Measurements from ENCODE around the gene CCDC122.
A peak's percentile ranks its signal among the peaks of the same experiment; 100 is the strongest.

Gene CCDC122

DNA sequence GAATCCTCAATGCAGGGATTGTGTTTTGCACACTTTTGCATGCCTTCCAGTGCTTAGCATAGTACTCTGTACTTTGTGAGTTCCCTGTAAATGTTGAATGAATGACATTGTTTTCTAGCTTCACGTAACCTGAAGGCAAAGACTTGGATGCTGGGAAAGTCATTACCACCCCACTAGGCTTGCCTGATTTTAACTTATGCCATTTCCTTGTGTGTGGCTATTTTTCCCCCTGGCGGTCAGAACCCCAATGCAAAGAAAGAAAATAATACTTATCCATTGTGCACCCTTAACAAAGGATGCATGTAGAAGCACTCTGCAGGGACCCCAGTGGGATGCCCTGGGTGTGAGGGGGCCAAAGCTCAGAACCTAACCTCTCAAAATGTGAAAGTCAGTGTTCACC, 91.5 kb downstream of the CCDC122 start:
- Histone ChIP-seq H3K79me2 (ENCODE audit: insufficient read depth, low read length) (no peaks in the 10 kb centered on the region), H3K4me2 (ENCODE audit: low read length) (no peak overlapping the region), H3K36me3 (ENCODE audit: insufficient read depth, low read length) (no peaks in the 10 kb centered on the region), H2AFZ (ENCODE audit: low read length) (no peak overlapping the region), H3K9ac (ENCODE audit: low read length) (no peak overlapping the region), H3K27ac (ENCODE audit: low read depth, low read length, poor library complexity, severe bottlenecking) (no peak overlapping the region), H3K4me3 (ENCODE audit: low read depth, low read length, poor library complexity, severe bottlenecking) (no peak overlapping the region), H3K9me2 (ENCODE audit: low read depth, low read length) (no peaks in the 10 kb centered on the region), H3K27me3 (ENCODE audit: insufficient read depth, low read length) (no peaks in the 10 kb centered on the region), H3K9me3 (ENCODE audit: low read length) (no peaks in the 10 kb centered on the region), H3F3A (ENCODE audit: insufficient read depth, low read length) (no peaks in the 10 kb centered on the region), H3K4me1 (ENCODE audit: insufficient read depth, low read length, severe bottlenecking) (no peaks in the 10 kb centered on the region), H4K20me1 (ENCODE audit: insufficient read depth, low read length) (no peaks in the 10 kb centered on the region)
- TF ChIP-seq EZH2 (IDR thresholded peaks at IDR 0.05; ENCODE audit: borderline replicate concordance, low read length) (no peak), CTCF (IDR thresholded peaks at IDR 0.05; ENCODE audit: low read length) (peak; percentile 15; the same call in 1 of the 2 replicates)

DNA sequence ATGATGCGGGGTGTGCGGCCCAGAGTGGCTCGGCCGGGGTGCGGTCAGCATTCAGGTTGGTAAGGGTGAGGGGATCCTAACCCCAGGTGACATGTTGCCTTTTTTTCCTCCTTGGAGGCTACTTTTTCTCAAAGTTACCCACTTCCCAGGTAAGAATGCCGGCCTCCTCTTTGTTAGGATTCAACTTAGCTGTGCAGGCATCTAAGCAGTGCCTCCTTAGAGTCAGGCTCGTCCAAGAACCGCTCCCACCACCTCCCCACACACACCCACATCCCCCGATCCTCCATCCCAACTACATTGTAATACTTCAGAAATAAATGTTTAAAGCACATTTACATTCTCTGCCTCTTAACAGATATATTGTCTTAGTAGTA, 92.0 kb downstream of the CCDC122 start:
- peak overlapping the region; percentile 46; the same call in 1 of the 2 replicates for H3K4me2 ChIP-seq (ENCODE audit: low read length)
- H2AFZ ChIP-seq (ENCODE audit: low read length): no peak overlapping the region
- TF ChIP-seq EZH2 (IDR thresholded peaks at IDR 0.05; ENCODE audit: borderline replicate concordance, low read length): no peak
- TF ChIP-seq CTCF (IDR thresholded peaks at IDR 0.05; ENCODE audit: low read length): no peak
- H3K9ac ChIP-seq (ENCODE audit: low read length): no peak overlapping the region
- H3K79me2 ChIP-seq (ENCODE audit: insufficient read depth, low read length): no peaks in the 10 kb centered on the region
- H3F3A ChIP-seq (ENCODE audit: insufficient read depth, low read length): no peaks in the 10 kb centered on the region
- H3K27ac ChIP-seq (ENCODE audit: low read depth, low read length, poor library complexity, severe bottlenecking): no peak overlapping the region
- H3K36me3 ChIP-seq (ENCODE audit: insufficient read depth, low read length): no peaks in the 10 kb centered on the region
- no peaks in the 10 kb centered on the region for H3K4me1 ChIP-seq (ENCODE audit: insufficient read depth, low read length, severe bottlenecking)
- H3K4me3 ChIP-seq (ENCODE audit: low read depth, low read length, poor library complexity, severe bottlenecking): peak overlapping the region; percentile 37
- no peaks in the 10 kb centered on the region for H3K9me2 ChIP-seq (ENCODE audit: low read depth, low read length)
- no peaks in the 10 kb centered on the region for H3K9me3 ChIP-seq (ENCODE audit: low read length)
- no peaks in the 10 kb centered on the region for H4K20me1 ChIP-seq (ENCODE audit: insufficient read depth, low read length)
- no peaks in the 10 kb centered on the region for H3K27me3 ChIP-seq (ENCODE audit: insufficient read depth, low read length)

GRCh38 chr13:43786766-43787517, 92.6 kb downstream of the CCDC122 start, which contains the start of gene ENOX1:
Gene ENOX1 (minus strand): TSS chr13:43786972.
- Histone ChIP-seq H3K9me3 (ENCODE audit: low read length) (no peaks in the 10 kb centered on the region), H3K27ac (ENCODE audit: low read depth, low read length, poor library complexity, severe bottlenecking) (no peak within 1 kb of the TSS), H4K20me1 (ENCODE audit: insufficient read depth, low read length) (no peaks in the 10 kb centered on the region), H3F3A (ENCODE audit: insufficient read depth, low read length) (no peaks in the 10 kb centered on the region), H3K4me3 (ENCODE audit: low read depth, low read length, poor library complexity, severe bottlenecking) (peak within 1 kb of the TSS; percentile 37), H3K9me2 (ENCODE audit: low read depth, low read length) (no peaks in the 10 kb centered on the region), H3K27me3 (ENCODE audit: insufficient read depth, low read length) (no peaks in the 10 kb centered on the region), H2AFZ (ENCODE audit: low read length) (no peak within 1 kb of the TSS), H3K79me2 (ENCODE audit: insufficient read depth, low read length) (no peaks in the 10 kb centered on the region), H3K36me3 (ENCODE audit: insufficient read depth, low read length) (no peaks in the 10 kb centered on the region), H3K4me2 (ENCODE audit: low read length) (peak within 1 kb of the TSS; percentile 46; the same call in 1 of the 2 replicates), H3K4me1 (ENCODE audit: insufficient read depth, low read length, severe bottlenecking) (no peaks in the 10 kb centered on the region), H3K9ac (ENCODE audit: low read length) (no peak within 1 kb of the TSS)
- TF ChIP-seq EZH2 (IDR thresholded peaks at IDR 0.05; ENCODE audit: borderline replicate concordance, low read length) (no peak), CTCF (IDR thresholded peaks at IDR 0.05; ENCODE audit: low read length) (no peak)

Measured in OCI-LY1 (cell line).